ENCODE measurements around the gene ASPN.

Gene ASPN

DNA sequence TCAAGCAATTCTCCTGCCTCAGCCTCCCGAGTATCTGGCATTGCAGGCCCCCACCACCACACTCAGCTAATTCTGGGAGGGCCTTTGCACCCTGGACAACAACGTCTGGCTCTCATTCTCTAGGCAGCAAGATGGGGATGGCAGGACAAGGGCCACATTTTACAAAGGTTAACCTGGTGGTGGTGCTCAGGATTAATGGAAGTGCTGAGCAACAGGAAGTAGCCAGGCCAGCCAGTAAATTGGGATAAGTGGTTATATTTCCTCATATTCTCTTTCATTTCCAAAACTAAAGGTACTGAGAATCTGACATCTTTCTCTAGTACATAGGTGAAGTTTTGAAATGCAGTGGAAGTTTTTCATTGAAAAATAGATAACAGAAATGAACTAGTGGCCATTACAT lies 24.7 kb upstream of the ASPN start:
- no peak overlapping the region for H3K4me3 ChIP-seq (ENCODE audit: insufficient read depth, low read depth, low read length)
- 89 to 91% methylated on average over 2 of the region's 2 CpGs for WGBS, 2 experiments

DNA sequence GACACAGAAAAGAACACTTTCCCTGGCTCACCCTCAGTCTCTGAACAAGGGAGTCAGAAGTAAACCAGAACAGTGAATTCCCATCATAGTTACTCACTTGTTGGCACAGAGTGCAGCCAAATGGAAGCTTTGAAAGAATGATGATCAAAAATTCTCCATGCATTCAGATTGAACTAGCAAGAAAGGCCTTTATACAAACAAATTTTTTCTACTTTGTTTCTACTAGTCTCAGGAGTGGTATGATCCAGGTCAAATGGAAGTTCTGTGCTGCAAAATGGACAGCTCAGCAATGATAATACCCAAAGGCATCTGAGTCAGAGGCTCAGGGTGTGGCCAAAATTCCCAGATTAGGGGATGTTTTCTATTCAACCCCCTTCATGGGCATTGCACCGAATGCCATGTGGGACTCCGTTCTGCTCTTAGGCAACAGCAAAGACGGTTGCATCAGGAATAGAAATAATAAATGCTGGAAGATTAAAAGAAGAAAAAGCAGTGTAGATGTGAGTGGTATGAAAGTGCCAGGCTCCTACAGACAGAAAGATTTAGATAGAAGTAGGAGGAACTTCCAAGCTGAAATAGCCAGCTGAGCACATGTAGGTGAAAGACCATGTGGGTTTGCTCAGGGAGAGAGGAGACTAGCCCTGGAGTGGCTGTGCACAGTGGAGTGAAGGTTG lies 24.0 kb upstream of the ASPN start:
- H3K36me3 ChIP-seq (ENCODE audit: control insufficient read depth, insufficient read depth, low read length): no peaks in the 10 kb centered on the region
- H3K27ac ChIP-seq (ENCODE audit: insufficient read depth, low read depth, low read length, poor library complexity, severe bottlenecking): no peak overlapping the region
- 91 to 95% methylated on average over 3 of the region's 3 CpGs for WGBS, 2 experiments
- no peaks in the 10 kb centered on the region for H3K4me1 ChIP-seq (ENCODE audit: control insufficient read depth, insufficient read depth, low read length)
- no peaks in the 10 kb centered on the region for H3K27me3 ChIP-seq (ENCODE audit: control insufficient read depth, insufficient read depth, low read length, poor library complexity, severe bottlenecking)
- no peak overlapping the region for H3K4me3 ChIP-seq (ENCODE audit: insufficient read depth, low read depth, low read length)
- no peaks in the 10 kb centered on the region for H3K9me3 ChIP-seq (ENCODE audit: control insufficient read depth, low read length)

More for the DNA sequence above, 24.7 kb upstream of the ASPN start:
- Histone ChIP-seq H3K27ac (ENCODE audit: insufficient read depth, low read depth, low read length, poor library complexity, severe bottlenecking) (no peak overlapping the region), H3K9me3 (ENCODE audit: control insufficient read depth, low read length) (no peaks in the 10 kb centered on the region), H3K4me1 (ENCODE audit: control insufficient read depth, insufficient read depth, low read length) (no peaks in the 10 kb centered on the region), H3K36me3 (ENCODE audit: control insufficient read depth, insufficient read depth, low read length) (no peaks in the 10 kb centered on the region), H3K27me3 (ENCODE audit: control insufficient read depth, insufficient read depth, low read length, poor library complexity, severe bottlenecking) (no peaks in the 10 kb centered on the region)

DNA sequence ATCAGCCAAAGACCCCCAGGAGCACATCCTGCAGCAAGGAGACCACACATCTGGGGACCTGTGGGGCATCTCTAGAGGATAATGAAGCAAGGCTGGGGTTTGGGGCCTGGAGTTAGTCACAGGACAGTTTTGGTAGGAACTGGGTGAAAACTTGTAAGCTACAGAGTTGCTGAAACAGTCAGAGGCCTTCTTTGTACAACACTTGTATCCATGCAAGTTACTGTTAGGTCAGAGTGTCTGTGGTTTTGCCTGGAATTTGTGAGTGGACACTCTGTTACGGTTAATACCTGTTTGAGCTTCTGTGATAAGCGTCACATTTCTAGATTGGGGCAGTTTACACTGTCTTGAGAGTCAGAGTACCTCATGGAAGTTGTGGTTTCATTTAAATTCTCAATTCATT lies 22.6 kb upstream of the ASPN start:
- no peak overlapping the region for H3K4me3 ChIP-seq (ENCODE audit: insufficient read depth, low read depth, low read length)
- no peaks in the 10 kb centered on the region for H3K9me3 ChIP-seq (ENCODE audit: control insufficient read depth, low read length)
- no peak overlapping the region for H3K27ac ChIP-seq (ENCODE audit: insufficient read depth, low read depth, low read length, poor library complexity, severe bottlenecking)
- no peaks in the 10 kb centered on the region for H3K27me3 ChIP-seq (ENCODE audit: control insufficient read depth, insufficient read depth, low read length, poor library complexity, severe bottlenecking)
- no peaks in the 10 kb centered on the region for H3K36me3 ChIP-seq (ENCODE audit: control insufficient read depth, insufficient read depth, low read length)
- 93 to 97% methylated on average over 2 of the region's 2 CpGs for WGBS, 2 experiments
- H3K4me1 ChIP-seq (ENCODE audit: control insufficient read depth, insufficient read depth, low read length): no peaks in the 10 kb centered on the region

DNA sequence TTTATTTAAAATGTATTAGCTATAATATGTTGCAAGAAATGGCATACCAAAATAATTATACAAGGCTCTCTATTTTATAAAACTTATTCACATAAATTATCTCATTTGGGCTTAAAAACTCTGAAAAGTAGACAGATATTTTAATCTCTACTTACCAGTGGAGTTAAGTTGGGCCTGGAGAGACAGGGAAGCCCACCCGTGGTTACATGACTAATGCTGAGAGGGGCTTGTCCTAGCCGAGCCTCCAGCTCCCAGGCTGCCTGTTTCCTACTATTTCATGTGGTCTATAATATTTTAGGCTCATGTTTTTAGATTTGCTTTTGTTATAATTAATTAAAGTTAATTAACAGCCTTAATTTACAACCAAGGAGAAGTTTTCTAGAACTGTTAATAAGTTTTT lies 20.9 kb upstream of the ASPN start:
- Histone ChIP-seq H3K36me3 (ENCODE audit: control insufficient read depth, insufficient read depth, low read length) (no peaks in the 10 kb centered on the region), H3K4me3 (ENCODE audit: insufficient read depth, low read depth, low read length) (no peak overlapping the region), H3K4me1 (ENCODE audit: control insufficient read depth, insufficient read depth, low read length) (no peaks in the 10 kb centered on the region), H3K27ac (ENCODE audit: insufficient read depth, low read depth, low read length, poor library complexity, severe bottlenecking) (no peak overlapping the region), H3K27me3 (ENCODE audit: control insufficient read depth, insufficient read depth, low read length, poor library complexity, severe bottlenecking) (no peaks in the 10 kb centered on the region), H3K9me3 (ENCODE audit: control insufficient read depth, low read length) (no peaks in the 10 kb centered on the region)
- 65 to 76% methylated on average over 2 of the region's 2 CpGs for WGBS, 2 experiments

DNA sequence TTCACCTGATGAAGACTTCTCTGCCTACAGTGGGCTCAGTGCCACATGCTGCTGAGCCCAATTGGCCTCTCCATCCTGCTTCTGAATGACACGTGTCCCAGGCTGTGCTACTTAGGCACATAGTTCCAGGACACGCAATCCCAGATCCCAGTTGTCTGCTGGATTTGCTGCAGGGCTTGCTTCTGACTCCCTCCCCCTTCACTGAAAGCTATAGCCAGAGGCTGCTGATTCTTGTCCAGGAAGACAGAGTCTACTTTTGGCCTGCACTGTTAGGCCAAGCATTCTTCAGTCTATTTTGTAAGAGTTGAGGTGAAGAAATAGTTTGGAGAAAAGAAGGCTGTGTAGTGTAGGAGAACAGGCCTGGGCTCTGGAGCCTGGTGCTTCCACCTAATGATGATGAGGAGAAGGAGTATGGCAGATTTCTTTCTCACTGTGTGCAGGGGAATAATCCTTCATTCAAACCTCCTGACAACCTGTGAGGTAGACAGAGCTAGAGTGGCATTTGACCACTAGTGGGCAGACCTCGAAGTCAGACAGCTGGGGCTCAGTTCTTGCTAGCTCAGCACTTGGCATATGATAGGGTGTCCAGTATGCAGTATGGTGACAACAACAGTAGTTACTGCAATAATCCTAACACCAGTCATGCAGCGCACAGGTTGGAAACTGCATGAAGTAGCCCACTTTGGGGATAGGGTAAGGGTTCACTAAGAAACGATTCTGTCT lies 19.5 kb upstream of the ASPN start:
- WGBS, 2 experiments: 91 to 92% methylated on average over 5 of the region's 5 CpGs

DNA sequence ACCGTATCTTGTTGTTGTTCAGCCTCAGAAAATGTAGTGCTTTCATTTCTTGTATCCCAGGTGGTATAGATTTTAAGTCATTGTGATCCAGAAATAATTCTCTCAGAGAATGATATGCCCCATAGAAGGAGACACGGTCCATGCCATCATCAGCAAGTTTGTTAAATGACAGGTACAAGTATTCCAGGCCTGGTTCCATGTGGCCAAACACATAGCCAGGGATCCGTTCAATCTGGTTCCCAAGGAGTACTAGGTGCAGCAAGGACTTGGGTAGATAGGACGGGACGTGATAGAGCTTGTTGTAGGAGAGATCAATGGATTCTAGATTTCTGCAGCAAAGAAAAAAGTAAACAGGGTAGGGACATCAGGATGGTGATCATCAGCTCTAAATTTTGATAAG lies 18.4 kb upstream of the ASPN start:
- Histone ChIP-seq H3K27me3 (ENCODE audit: control insufficient read depth, insufficient read depth, low read length, poor library complexity, severe bottlenecking) (no peaks in the 10 kb centered on the region), H3K27ac (ENCODE audit: insufficient read depth, low read depth, low read length, poor library complexity, severe bottlenecking) (no peak overlapping the region), H3K4me3 (ENCODE audit: insufficient read depth, low read depth, low read length) (no peak overlapping the region), H3K9me3 (ENCODE audit: control insufficient read depth, low read length) (no peaks in the 10 kb centered on the region), H3K36me3 (ENCODE audit: control insufficient read depth, insufficient read depth, low read length) (no peaks in the 10 kb centered on the region), H3K4me1 (ENCODE audit: control insufficient read depth, insufficient read depth, low read length) (no peaks in the 10 kb centered on the region)
- 95 to 97% methylated on average over 5 of the region's 5 CpGs for WGBS, 2 experiments

More for the DNA sequence above, 19.5 kb upstream of the ASPN start:
- Histone ChIP-seq H3K27ac (ENCODE audit: insufficient read depth, low read depth, low read length, poor library complexity, severe bottlenecking) (no peak overlapping the region), H3K4me3 (ENCODE audit: insufficient read depth, low read depth, low read length) (no peak overlapping the region), H3K36me3 (ENCODE audit: control insufficient read depth, insufficient read depth, low read length) (no peaks in the 10 kb centered on the region), H3K9me3 (ENCODE audit: control insufficient read depth, low read length) (no peaks in the 10 kb centered on the region), H3K4me1 (ENCODE audit: control insufficient read depth, insufficient read depth, low read length) (no peaks in the 10 kb centered on the region), H3K27me3 (ENCODE audit: control insufficient read depth, insufficient read depth, low read length, poor library complexity, severe bottlenecking) (no peaks in the 10 kb centered on the region)

DNA sequence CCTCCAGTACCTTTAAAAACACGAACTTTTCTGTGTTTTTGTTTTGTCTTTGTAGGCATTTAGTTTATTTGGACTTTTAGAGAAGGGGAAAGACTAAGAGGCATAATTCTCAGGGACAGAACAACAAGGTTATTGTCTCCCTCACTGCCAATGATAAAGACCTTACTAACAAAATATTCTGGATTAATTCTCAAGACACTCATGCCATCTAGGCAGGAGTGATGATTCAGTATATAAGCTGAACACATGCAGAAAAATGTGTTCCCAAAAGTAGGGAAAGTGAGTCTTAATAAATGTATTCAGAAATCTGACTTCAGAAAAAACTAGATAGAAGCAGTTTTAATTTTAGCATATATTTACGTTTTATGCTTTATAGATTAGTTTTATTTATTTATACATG lies 17.4 kb upstream of the ASPN start:
- H3K4me3 ChIP-seq (ENCODE audit: insufficient read depth, low read depth, low read length): no peak overlapping the region
- no peaks in the 10 kb centered on the region for H3K27me3 ChIP-seq (ENCODE audit: control insufficient read depth, insufficient read depth, low read length, poor library complexity, severe bottlenecking)
- no peak overlapping the region for H3K27ac ChIP-seq (ENCODE audit: insufficient read depth, low read depth, low read length, poor library complexity, severe bottlenecking)
- H3K36me3 ChIP-seq (ENCODE audit: control insufficient read depth, insufficient read depth, low read length): no peaks in the 10 kb centered on the region
- WGBS, 2 experiments: 100% methylated on average over 1 of the region's 2 CpGs; no CpG with 5 or more reads in 1 of the 2 experiments
- no peaks in the 10 kb centered on the region for H3K4me1 ChIP-seq (ENCODE audit: control insufficient read depth, insufficient read depth, low read length)
- no peaks in the 10 kb centered on the region for H3K9me3 ChIP-seq (ENCODE audit: control insufficient read depth, low read length)

DNA sequence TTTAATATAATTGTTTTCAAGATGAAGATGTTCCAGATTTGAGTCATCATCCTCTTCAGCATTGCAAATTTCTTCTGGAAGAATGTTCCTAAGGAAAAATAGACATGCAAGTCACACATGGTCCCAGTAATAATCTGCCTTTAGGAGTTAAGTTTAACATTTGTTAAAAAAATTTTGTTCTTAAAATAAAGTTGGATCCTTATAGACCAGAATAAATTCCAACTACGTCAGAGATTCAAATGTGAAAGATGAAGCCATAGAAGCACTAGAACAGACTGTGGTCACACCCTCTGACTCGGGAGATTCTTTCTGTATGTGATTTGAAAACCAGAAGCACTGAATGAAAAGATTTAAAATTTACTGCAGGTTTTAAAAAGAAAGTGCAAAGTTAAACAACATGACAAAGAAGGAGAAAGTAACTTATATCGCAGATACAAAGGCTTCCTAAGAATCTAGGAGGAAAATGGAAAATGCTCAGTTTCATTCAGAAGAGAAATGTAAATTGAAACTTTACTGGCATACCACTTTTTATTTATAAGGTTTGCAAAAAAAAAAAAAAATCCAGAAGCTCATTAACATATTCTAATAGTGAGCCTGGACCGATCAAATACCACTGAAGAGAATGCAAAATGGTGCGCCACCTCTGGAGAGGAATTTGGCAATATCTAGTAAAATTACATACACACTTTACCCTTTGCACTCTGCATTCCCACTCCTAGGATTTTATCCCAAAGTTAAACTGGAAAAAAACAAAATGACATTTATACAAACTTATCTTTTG lies 14.3 kb upstream of the ASPN start:
- Histone ChIP-seq H3K36me3 (ENCODE audit: control insufficient read depth, insufficient read depth, low read length) (no peaks in the 10 kb centered on the region), H3K27ac (ENCODE audit: insufficient read depth, low read depth, low read length, poor library complexity, severe bottlenecking) (no peak overlapping the region), H3K4me3 (ENCODE audit: insufficient read depth, low read depth, low read length) (no peak overlapping the region), H3K4me1 (ENCODE audit: control insufficient read depth, insufficient read depth, low read length) (peaks cover 5% of the 10 kb centered on the region), H3K9me3 (ENCODE audit: control insufficient read depth, low read length) (no peaks in the 10 kb centered on the region), H3K27me3 (ENCODE audit: control insufficient read depth, insufficient read depth, low read length, poor library complexity, severe bottlenecking) (no peaks in the 10 kb centered on the region)
- 94% methylated on average over 5 of the region's 5 CpGs for WGBS, 2 experiments

DNA sequence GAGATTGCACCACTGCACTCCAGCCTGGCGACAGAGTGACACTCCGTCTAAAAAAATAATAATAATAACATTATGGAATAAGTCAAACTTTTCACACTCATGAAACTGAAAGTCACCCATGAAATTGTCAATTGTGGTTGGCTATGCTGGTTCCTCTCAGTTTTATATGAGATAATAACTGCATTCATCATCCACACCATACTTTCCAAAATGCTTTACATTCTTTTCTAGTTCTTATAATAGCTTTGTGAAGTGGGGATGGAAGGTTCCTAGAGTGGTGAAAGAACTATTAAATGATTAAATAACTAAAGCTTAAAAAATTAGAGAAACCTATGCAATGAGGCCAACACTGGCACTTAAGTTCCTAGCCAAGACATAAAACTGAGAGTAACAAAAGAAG lies 12.6 kb upstream of the ASPN start:
- WGBS, 2 experiments: 90 to 100% methylated on average over 2 of the region's 2 CpGs
- Histone ChIP-seq H3K27me3 (ENCODE audit: control insufficient read depth, insufficient read depth, low read length, poor library complexity, severe bottlenecking) (no peaks in the 10 kb centered on the region), H3K27ac (ENCODE audit: insufficient read depth, low read depth, low read length, poor library complexity, severe bottlenecking) (no peak overlapping the region), H3K4me3 (ENCODE audit: insufficient read depth, low read depth, low read length) (no peak overlapping the region), H3K36me3 (ENCODE audit: control insufficient read depth, insufficient read depth, low read length) (no peaks in the 10 kb centered on the region), H3K4me1 (ENCODE audit: control insufficient read depth, insufficient read depth, low read length) (peaks cover 5% of the 10 kb centered on the region), H3K9me3 (ENCODE audit: control insufficient read depth, low read length) (no peaks in the 10 kb centered on the region)

DNA sequence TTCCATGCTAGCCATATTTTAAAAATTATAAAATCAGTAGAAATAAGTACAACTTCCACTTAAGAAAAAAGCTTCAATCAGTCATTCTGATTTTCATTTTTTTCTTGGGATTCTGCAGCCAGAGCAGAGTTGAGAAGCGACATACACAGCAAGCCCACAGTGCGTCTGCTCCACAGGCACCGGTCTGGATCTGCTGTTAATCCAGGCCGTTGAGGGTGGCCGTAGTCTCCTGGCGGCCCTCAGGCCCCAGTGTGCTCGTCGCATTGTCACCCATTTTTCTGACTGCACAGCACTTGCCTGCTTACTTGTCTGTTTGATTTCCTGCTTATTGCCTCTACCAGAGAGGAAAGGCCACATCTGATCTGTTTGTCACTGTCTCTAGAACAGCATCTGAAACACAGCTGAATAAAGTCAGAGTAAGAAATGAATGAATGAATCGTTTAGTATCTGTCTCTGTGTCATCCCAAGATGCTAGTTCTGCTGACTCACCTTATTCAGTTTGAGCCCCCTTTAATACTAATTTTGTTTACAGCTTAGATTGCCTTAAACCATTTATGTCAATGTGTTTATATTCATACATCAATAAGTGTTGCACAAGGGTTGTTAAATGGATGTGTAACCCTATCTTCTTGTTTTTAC lies 11.6 kb upstream of the ASPN start:
- H3K27ac ChIP-seq (ENCODE audit: insufficient read depth, low read depth, low read length, poor library complexity, severe bottlenecking): no peak overlapping the region

More for the DNA sequence above, 11.6 kb upstream of the ASPN start:
- Histone ChIP-seq H3K9me3 (ENCODE audit: control insufficient read depth, low read length) (no peaks in the 10 kb centered on the region), H3K4me1 (ENCODE audit: control insufficient read depth, insufficient read depth, low read length) (peaks cover 5% of the 10 kb centered on the region), H3K27me3 (ENCODE audit: control insufficient read depth, insufficient read depth, low read length, poor library complexity, severe bottlenecking) (no peaks in the 10 kb centered on the region), H3K4me3 (ENCODE audit: insufficient read depth, low read depth, low read length) (no peak overlapping the region), H3K36me3 (ENCODE audit: control insufficient read depth, insufficient read depth, low read length) (no peaks in the 10 kb centered on the region)
- 91% methylated on average over 9 of the region's 9 CpGs for WGBS, 2 experiments

Data from ectodermal cell (in vitro differentiated cells).